GM19438 (cell line): Measurements from ENCODE around the gene RP2.

Experiments
- ATAC-seq: cut with Tn5 transposase; IDR thresholded peaks from one replicate; pipeline ENCODE4 v1.9.1; 2021; ENCODE audit warnings: low read depth; ENCODE audit not compliant: unreplicated experiment

The RP2 gene

GRCh38 chrX:46836701-46837557 is at the start of gene RP2:
RP2 (plus strand) TSS chrX:46837043; CDS start chrX:46837101, 58 bp downstream.
- peak; percentile 90 for ATAC-seq

DNA sequence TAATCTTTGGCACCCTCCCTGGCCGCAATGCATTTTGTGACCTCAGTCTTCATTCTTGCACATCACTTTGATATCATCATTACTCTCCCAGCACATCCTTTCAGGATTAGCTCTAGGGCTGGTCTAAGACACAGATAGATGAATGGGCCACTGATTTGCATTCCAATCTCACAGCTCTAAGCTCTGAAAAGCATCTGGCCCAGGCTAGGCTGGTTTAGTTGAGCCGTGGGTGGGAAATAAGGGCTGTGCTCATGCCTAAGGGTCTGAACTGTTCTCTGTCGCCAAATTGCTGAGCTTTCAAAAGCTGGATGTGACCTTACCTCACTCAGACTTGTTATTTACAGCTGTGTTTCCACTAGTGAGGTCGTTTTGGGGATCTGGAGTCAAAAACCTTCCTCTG is 47.9 kb upstream of the RP2 start:
- no peak for ATAC-seq

DNA sequence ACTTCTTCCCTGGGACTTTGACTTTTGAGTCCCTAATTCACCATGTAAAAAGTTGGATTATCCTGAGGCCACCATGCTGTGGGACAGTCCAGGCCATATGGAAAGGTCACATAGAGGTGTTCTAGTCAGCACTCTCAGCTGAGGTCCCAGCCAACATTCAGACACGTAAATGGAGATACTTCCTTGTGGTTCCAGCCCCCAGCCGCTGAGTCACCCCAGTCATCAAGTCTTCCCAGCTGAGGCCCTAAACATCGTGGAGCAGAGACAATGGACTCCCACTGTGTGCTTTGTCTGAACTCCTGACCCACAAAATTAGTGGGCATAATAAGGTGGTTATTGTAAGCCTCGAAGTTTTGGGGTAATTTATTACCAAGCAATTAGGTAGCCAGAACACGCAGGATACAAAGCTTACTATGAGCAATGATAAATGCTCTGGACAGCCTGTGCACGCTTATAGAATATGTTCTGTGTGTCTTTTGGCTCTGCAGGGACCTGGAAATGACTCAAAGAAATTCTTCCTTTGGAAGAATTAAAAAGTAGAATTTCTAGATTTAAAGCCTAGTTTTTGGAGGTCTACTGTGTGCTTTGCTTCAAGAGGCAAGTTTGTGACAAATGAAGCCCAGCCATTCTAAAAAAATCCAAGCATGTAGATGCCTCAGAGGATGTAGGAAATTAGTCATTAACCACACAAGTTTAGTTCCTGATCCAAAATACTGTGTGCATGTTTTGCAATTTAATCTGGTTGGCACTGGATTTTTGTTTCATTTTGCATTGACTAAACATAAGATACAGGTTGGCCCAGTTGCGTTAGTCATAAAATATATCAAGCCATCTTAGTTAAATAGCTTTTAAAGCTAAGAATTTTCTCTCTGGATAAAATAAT is 44.7 kb upstream of the RP2 start:
- ATAC-seq = no peak

DNA sequence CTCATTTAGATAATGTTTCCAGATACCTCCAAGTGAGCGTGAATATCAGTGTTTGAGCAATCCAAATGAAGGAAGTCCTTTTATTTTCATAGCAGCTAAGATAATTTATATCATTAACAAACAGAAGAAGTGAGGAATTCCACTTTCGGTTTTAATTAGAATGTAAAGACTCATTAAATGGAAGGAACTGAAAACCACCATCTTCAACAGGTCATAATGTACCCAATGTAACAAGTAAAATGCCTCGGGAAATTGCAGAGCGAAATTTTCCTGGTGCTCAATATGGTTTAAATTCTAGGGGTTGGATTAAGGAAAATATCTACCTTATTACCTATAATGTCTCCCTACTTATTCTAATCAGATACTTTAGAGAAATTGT is 44.0 kb upstream of the RP2 start:
- ATAC-seq = no peak

DNA sequence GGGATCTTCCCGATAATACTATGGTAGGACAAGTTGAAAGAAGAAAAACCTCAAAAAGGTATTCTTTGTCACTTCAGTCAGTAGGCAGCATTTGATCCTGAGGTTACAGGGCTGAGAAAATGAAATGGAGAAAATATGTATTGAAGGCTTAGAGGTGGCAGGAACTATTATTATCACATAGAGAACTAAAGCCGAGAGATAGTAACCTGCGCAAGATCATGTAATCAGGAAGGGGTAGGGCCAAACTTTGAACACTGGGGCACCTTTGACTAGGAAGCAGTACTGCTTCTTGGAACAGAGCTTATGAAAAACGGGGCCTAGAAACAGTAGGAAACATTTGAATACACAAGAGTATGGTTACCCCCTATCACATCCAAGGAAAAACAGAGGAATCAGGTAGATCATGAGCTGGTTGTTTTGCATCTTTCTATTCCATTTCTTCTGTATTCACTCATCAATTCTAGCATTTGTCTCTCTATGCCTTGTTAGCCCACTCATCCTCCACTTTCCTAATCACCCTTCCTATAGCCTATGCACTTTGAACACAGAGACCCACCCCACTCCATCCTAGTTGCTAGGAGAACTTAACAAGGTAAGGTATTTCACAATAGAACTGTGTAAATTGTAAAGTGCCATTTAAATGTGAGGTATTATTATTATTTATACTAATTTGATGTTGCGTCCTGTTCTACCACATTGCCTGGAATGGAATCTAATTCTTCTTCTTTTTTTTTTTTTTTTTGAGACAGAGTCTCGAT is 43.3 kb upstream of the RP2 start:
- no peak for ATAC-seq

GRCh38 chrX:46796574-46797191 is 40.2 kb upstream of the RP2 start:
- ATAC-seq = peak; percentile 76

DNA sequence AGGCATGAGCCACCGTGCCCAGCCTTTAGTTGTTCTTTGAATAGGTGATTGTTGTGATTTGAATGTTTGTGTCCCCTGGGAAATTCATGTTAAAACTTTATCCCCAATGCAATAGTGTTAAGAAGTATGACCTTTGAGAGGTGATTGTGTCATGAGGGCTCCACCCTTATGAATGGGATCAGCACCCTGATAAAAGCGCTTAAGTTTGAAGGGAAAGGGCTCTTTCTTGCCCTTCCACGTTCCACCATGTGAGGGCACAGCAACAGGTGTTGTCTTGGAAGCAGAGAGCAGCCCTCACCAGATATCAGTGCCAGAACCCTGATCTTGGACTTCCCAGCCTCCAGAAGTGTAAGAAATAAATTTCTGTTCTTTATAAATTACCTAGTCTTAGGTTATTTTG is 33.7 kb upstream of the RP2 start:
- ATAC-seq = no peak

GRCh38 chrX:46805270-46805669 is 31.6 kb upstream of the RP2 start:
- ATAC-seq = no peak

- ATAC-seq = no peak
These were observed 25.7 kb upstream of the RP2 start for GRCh38 chrX:46811121-46811520.

GRCh38 chrX:46812445-46812844 is 24.4 kb upstream of the RP2 start:
- ATAC-seq = no peak

GRCh38 chrX:46814966-46815365 is 21.9 kb upstream of the RP2 start:
- no peak for ATAC-seq

- no peak for ATAC-seq
These were observed 17.7 kb upstream of the RP2 start for GRCh38 chrX:46819136-46819535.

GRCh38 chrX:46820391-46821100 is 16.3 kb upstream of the RP2 start:
- ATAC-seq = no peak

DNA sequence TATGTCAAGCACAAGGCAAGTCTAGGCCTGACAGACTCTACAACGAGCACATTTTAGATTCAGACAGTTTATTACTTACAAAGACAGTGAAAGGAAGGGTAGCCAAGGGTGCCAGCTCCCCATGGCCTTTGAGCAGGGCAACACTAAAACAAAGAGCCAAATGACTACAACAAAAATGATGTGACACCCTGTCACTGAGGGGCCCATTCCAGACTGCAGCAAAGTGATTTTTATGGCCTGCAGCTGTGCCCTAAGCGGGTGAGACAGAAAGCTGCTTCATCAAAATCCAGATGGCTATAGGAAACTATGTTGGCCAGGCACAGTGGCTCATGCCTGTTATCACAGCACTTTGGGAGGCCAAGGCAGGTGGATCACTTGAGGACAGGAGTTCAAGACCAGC is 13.4 kb upstream of the RP2 start:
- no peak for ATAC-seq

- ATAC-seq = no peak
These were observed 5.0 kb upstream of the RP2 start for GRCh38 chrX:46831765-46832327.

DNA sequence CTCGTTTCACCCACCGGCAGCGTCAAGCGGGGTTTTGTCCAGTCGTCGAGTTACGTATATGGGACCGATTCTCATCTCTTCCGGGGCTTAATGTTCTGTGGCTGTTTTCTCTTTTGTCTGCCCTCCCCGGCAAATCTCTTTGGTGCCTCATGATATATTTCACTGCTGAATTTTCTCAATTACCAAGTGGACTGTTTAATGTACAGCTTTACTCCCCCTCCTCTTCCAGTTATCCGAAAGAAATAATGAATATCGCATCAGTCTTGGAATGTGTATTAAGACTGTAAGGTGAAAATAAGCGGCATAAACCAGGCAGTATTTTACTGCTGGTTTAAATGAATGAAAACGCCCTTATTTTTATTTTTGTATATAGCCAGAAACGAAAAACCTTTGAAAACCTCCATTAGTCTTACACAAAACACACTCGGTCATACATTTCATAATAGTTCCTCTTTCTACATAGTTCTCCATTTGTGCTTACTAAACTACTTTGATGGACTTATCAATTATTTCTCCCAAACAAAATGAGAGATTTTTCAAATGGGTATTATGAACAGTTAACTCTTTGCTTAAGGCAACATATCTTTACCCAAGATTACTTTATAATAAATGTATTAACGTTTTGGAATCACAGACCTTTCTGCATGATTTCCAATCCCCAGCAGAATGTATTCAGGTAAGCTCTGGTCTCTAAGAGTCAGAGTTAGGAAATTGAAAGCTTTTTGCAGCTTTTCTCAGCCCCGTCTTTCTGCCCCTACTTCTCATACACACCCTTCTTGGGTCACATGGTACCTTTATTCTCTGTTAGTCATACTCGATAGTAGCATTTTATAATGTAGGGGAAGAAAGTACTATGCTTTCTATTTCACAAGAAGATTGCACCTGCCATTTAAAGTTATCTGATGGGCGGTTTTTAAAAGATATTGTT is 979 bp downstream of the RP2 start:
- no peak for ATAC-seq

DNA sequence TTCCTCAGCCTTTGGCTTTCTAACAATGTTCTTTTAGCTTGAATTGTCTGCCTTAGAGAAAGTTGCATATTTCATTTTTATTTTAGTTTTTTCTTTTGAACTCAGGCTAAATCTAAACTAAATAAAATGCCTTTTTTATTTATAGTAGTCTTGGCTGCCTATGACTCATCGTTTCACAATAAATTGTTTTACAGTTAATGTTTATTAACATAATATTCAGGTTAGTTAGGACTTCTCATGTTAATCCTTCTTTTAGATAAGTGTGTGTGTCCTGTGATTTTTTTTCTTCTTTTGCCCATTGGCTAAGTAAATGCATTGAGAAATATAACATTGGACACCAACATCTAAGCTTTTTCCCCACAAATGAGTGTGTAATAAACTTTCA is 1.6 kb downstream of the RP2 start:
- no peak for ATAC-seq

DNA sequence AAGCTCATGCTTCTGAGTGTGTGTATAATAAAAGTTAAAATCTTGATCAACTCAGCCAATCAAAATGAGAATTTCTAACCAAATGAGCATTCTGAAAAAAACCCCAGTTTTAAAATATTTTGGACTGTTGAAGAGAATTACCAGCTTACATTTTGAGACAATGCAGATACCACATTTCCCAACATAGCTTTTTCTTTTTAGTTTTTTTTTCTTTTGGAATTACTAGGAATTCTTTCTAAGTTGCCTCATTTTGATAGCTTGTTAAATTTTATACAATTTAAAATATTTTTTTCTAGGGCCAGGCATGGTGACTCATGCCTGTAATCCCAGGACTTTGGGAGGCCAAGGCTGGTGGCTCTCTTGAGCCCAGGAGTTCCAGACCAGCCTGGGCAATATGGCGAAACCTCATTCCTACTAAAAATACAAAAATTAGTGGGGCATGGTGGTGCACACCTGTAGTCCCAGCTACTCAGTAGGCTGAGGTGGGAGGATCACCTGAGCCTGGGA is 2.2 kb downstream of the RP2 start:
- ATAC-seq = no peak
